GM19452 (cell line): ENCODE data around the gene AP3B1.

Experiments used
- ATAC-seq: cut with Tn5 transposase; IDR thresholded peaks from one replicate; pipeline ENCODE4 v1.9.1; 2021; ENCODE audit not compliant: unreplicated experiment

Gene AP3B1

GRCh38 chr5:77986261-77986660, 308.2 kb downstream of the AP3B1 start:
- ATAC-seq: no peak

- no peak for ATAC-seq
These were observed 309.3 kb downstream of the AP3B1 start for GRCh38 chr5:77985247-77985646.

GRCh38 chr5:77984587-77984986, 309.9 kb downstream of the AP3B1 start:
- no peak for ATAC-seq

- no peak for ATAC-seq
These were observed 310.9 kb downstream of the AP3B1 start for GRCh38 chr5:77983482-77984199.

GRCh38 chr5:77981820-77982219, 312.7 kb downstream of the AP3B1 start:
- ATAC-seq: no peak

- ATAC-seq: no peak
These were observed 319.9 kb downstream of the AP3B1 start for GRCh38 chr5:77974576-77974975.

GRCh38 chr5:77973253-77973609, 321.3 kb downstream of the AP3B1 start:
- no peak for ATAC-seq

- no peak for ATAC-seq
These were observed 321.8 kb downstream of the AP3B1 start for GRCh38 chr5:77972469-77973252.

- no peak for ATAC-seq
These were observed 322.6 kb downstream of the AP3B1 start for GRCh38 chr5:77971776-77972468.

GRCh38 chr5:77970891-77971290, 323.6 kb downstream of the AP3B1 start:
- ATAC-seq: no peak

GRCh38 chr5:77963795-77964194, 330.7 kb downstream of the AP3B1 start:
- no peak for ATAC-seq

GRCh38 chr5:77960863-77961396, 333.6 kb downstream of the AP3B1 start:
- ATAC-seq: no peak

- no peak for ATAC-seq
These were observed 334.2 kb downstream of the AP3B1 start for GRCh38 chr5:77960305-77960704.

GRCh38 chr5:77958642-77959330, 335.7 kb downstream of the AP3B1 start:
- no peak for ATAC-seq

GRCh38 chr5:77957931-77958521, 336.5 kb downstream of the AP3B1 start:
- no peak for ATAC-seq

GRCh38 chr5:77957516-77957915, 337.0 kb downstream of the AP3B1 start:
- ATAC-seq: no peak

- no peak for ATAC-seq
These were observed 337.4 kb downstream of the AP3B1 start for GRCh38 chr5:77957081-77957480.

GRCh38 chr5:77955577-77955976, 338.9 kb downstream of the AP3B1 start:
- ATAC-seq: no peak

- ATAC-seq: no peak
These were observed 341.1 kb downstream of the AP3B1 start for GRCh38 chr5:77953374-77953773.

GRCh38 chr5:77952636-77953212, 341.8 kb downstream of the AP3B1 start:
- ATAC-seq: no peak
